ENCODE measurements around the gene ITGAD. TPM values are rescaled to one million over a fixed set of nuclear protein-coding genes. Genes with fewer than 3 reads are reported as not detected.

ITGAD gene
- total and polyA plus RNA-seq, 4 donors: 0.04 to 3.6 (median 2.1) TPM

GRCh38 chr16:31423801-31424200 is 30.7 kb downstream of the ITGAD start:
- Histone ChIP-seq H3K27ac (ENCODE audit: low read depth in 1 of 2, low read length in 2 of 2) (no peak overlapping the region), H3K4me3 (ENCODE audit: low read depth in 1 of 3, low read length in 3 of 3) (no peak overlapping the region), H3K27me3 (ENCODE audit: control insufficient read depth in 4 of 4, insufficient read depth in 4 of 4, low read length in 3 of 4) (no peaks in the 10 kb centered on the region), H3K9ac (ENCODE audit: low read depth in 1 of 2, low read length in 2 of 2) (no peak overlapping the region), H3K9me3 (ENCODE audit: control insufficient read depth in 4 of 4, low read length in 3 of 4) (no peaks in the 10 kb centered on the region), H3K4me1 (ENCODE audit: control insufficient read depth in 4 of 4, insufficient read depth in 4 of 4, low read length in 3 of 4) (peaks cover 0 to 7% (median 3%) of the 10 kb centered on the region in 4 donors), H3K36me3 (ENCODE audit: control insufficient read depth in 4 of 4, insufficient read depth in 3 of 4, low read depth in 1 of 4, low read length in 3 of 4) (no peaks in the 10 kb centered on the region)
- DNase-seq (ENCODE audit: low spot score): no peak
- 78% methylated on average over 12 of the region's 12 CpGs for WGBS
- TF ChIP-seq CTCF (IDR thresholded peaks at IDR 0.05; ENCODE audit: low read depth, low read length, missing input control): no peak
- no peak for TF ChIP-seq RXRA (IDR thresholded peaks at IDR 0.05)
- TF ChIP-seq YY1 (IDR thresholded peaks at IDR 0.05): no peak

- TF ChIP-seq HNF4A (conservative IDR thresholded peaks at IDR 0.05) (peak in 1 of 2 donors; percentile 25), NR2F2 (IDR thresholded peaks at IDR 0.05) (no peak), SP1 (IDR thresholded peaks at IDR 0.05) (no peak), YY1 (IDR thresholded peaks at IDR 0.05) (no peak), GABPA (IDR thresholded peaks at IDR 0.05 in 1 of 2, conservative IDR thresholded peaks at IDR 0.05 in 1 of 2) (no peak), MAX (IDR thresholded peaks at IDR 0.05) (peak; percentile 44), EGR1 (IDR thresholded peaks at IDR 0.05; ENCODE audit: low read depth in 2 of 2) (no peak), RAD21 (IDR thresholded peaks at IDR 0.05) (no peak)
- H3K9ac ChIP-seq (ENCODE audit: low read depth in 1 of 2, low read length in 2 of 2): no peak overlapping the region
- 28% methylated on average over 74 of the region's 83 CpGs for WGBS
- H3K9me3 ChIP-seq (ENCODE audit: control insufficient read depth in 4 of 4, low read length in 3 of 4): no peaks in the 10 kb centered on the region
- H3K27ac ChIP-seq (ENCODE audit: low read depth in 1 of 2, low read length in 2 of 2): peak overlapping the region; percentile 6 to 69
- no peaks in the 10 kb centered on the region for H3K27me3 ChIP-seq (ENCODE audit: control insufficient read depth in 4 of 4, insufficient read depth in 4 of 4, low read length in 3 of 4)
- peak; percentile 52 for DNase-seq (ENCODE audit: low spot score)
- H3K36me3 ChIP-seq (ENCODE audit: control insufficient read depth in 4 of 4, insufficient read depth in 3 of 4, low read depth in 1 of 4, low read length in 3 of 4): no peaks in the 10 kb centered on the region
- peaks cover 3 to 7% (median 5%) of the 10 kb centered on the region in 4 donors for H3K4me1 ChIP-seq (ENCODE audit: control insufficient read depth in 4 of 4, insufficient read depth in 4 of 4, low read length in 3 of 4)
- peak overlapping the region; percentile 27 to 58 (median 32) for H3K4me3 ChIP-seq (ENCODE audit: low read depth in 1 of 3, low read length in 3 of 3)
Measured at GRCh38 chr16:31427441-31428278, 34.5 kb downstream of the ITGAD start.

- peak within 1 kb of the TSS; percentile 18 to 69 for H3K27ac ChIP-seq (ENCODE audit: low read depth in 1 of 2, low read length in 2 of 2)
- H3K4me1 ChIP-seq (ENCODE audit: control insufficient read depth in 4 of 4, insufficient read depth in 4 of 4, low read length in 3 of 4): peaks cover 3 to 7% (median 5%) of the 10 kb centered on the region in 4 donors
Measured at GRCh38 chr16:31428279-31428597, 35.1 kb downstream of the ITGAD start, which contains the start of gene COX6A2. TSS of gene COX6A2 (minus strand) at chr16:31428360. CDS start at chr16:31428325, 35 bp downstream.

More at GRCh38 chr16:31428279-31428597, 35.1 kb downstream of the ITGAD start, which contains the start of gene COX6A2:
- H3K36me3 ChIP-seq (ENCODE audit: control insufficient read depth in 4 of 4, insufficient read depth in 3 of 4, low read depth in 1 of 4, low read length in 3 of 4): no peaks in the 10 kb centered on the region
- H3K9ac ChIP-seq (ENCODE audit: low read depth in 1 of 2, low read length in 2 of 2): peak within 1 kb of the TSS in 1 of 2 donors; percentile 12
- 52% methylated on average over 7 of the region's 7 CpGs for WGBS
- no peak for DNase-seq (ENCODE audit: low spot score)
- TF ChIP-seq MAX (IDR thresholded peaks at IDR 0.05) (no peak), RXRA (IDR thresholded peaks at IDR 0.05) (no peak), HNF4G (IDR thresholded peaks at IDR 0.05) (no peak), NR2F2 (IDR thresholded peaks at IDR 0.05) (no peak), FOXA2 (IDR thresholded peaks at IDR 0.05) (no peak), SP1 (IDR thresholded peaks at IDR 0.05) (no peak), GABPA (IDR thresholded peaks at IDR 0.05 in 1 of 2, conservative IDR thresholded peaks at IDR 0.05 in 1 of 2) (no peak), TAF1 (conservative IDR thresholded peaks at IDR 0.05) (no peak), EGR1 (IDR thresholded peaks at IDR 0.05; ENCODE audit: low read depth in 2 of 2) (no peak), HNF4A (conservative IDR thresholded peaks at IDR 0.05) (no peak), FOXA1 (IDR thresholded peaks at IDR 0.05) (no peak), RAD21 (IDR thresholded peaks at IDR 0.05) (no peak), CTCF (IDR thresholded peaks at IDR 0.05; ENCODE audit: low read depth, low read length, missing input control) (no peak), YY1 (IDR thresholded peaks at IDR 0.05) (no peak), JUND (IDR thresholded peaks at IDR 0.05) (no peak)
- TF ChIP-seq, protein P1, sequence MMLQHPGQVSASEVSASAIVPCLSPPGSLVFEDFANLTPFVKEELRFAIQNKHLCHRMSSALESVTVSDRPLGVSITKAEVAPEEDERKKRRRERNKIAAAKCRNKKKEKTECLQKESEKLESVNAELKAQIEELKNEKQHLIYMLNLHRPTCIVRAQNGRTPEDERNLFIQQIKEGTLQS (IDR thresholded peaks at IDR 0.05): no peak
- peak within 1 kb of the TSS; percentile 27 to 58 (median 32) for H3K4me3 ChIP-seq (ENCODE audit: low read depth in 1 of 3, low read length in 3 of 3)
- H3K27me3 ChIP-seq (ENCODE audit: control insufficient read depth in 4 of 4, insufficient read depth in 4 of 4, low read length in 3 of 4): no peaks in the 10 kb centered on the region
- no peaks in the 10 kb centered on the region for H3K9me3 ChIP-seq (ENCODE audit: control insufficient read depth in 4 of 4, low read length in 3 of 4)
